ENCODE measurements around the gene EMILIN1. TPM values are rescaled to one million over a fixed set of nuclear protein-coding genes. Genes with fewer than 3 reads are reported as not detected.

The EMILIN1 gene
- total and polyA plus RNA-seq, 10 of the 15 experiments (the other 5 are each of a cell fraction or from before 2014, with no cell fraction given), result 0.01 to 2.3 (median 1.2) TPM; not detected in 2

DNA sequence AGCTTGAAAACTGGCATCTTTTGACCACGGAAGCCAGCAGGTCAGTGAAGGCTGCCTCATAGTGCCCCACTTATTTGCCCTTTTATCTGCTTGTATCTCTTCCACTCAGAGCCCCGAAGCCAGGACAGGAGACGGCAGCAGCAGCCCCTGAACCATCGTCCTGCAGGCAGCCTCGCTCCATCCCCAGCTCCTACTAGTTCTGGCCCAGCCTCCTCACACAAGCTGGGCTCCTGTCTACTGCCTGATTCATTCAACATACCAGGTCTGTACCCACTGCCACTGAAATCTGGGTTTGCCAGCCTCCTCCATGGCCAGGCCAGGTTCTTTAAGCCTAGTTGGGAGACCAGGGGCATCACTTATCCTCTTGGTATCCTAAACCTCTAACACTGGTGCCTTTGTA, 11.0 kb upstream of the EMILIN1 start:
- no peak for FAIRE-seq
- POLR2A ChIA-PET, result interaction anchor here (12.2 kb wide), 1 partner anchor 14 kb away, joined by 139 read pairs; the partner anchor contains the start of gene AGBL5
- H3K9ac ChIP-seq (ENCODE audit: control insufficient read depth, insufficient read depth, low read length), result no peak overlapping the region

More for the DNA sequence above, 11.0 kb upstream of the EMILIN1 start:
- ChIA-PET SMC1A (ENCODE audit: uncharacterized antibody, unreplicated experiment) (no interaction called here), RAD21 (ENCODE audit: unreplicated experiment) (interaction anchor here (1.0 kb wide), 1 partner anchor 17 kb away, joined by 3 read pairs; no protein-coding TSS in a partner anchor), CTCF (interaction anchor here (1.1 to 1.4 kb wide), 2 partner anchors 9 to 17 kb away, joined by 3 read pairs; partner anchors contain the start of gene AGBL5)
- BruUV-seq (replicated peaks), result no TSS peak
- Histone ChIP-seq H3K4me1 (ENCODE audit: control insufficient read depth, insufficient read depth, low read length) (peaks cover 7% of the 10 kb centered on the region), H3K4me2 (ENCODE audit: control insufficient read depth, insufficient read depth) (no peak overlapping the region), H4K20me1 (ENCODE audit: control insufficient read depth, insufficient read depth) (no peaks in the 10 kb centered on the region), H3K9me3 (replicated peaks; ENCODE audit: control insufficient read depth, insufficient read depth, low read length) (no peaks in the 10 kb centered on the region), H3K27me3 (replicated peaks in 1 of 2; ENCODE audit: control insufficient read depth in 2 of 2, insufficient read depth in 2 of 2, low read length in 1 of 2) (no peaks in the 10 kb centered on the region), H3K27ac (ENCODE audit: control insufficient read depth, insufficient read depth) (no peak overlapping the region), H2AFZ (ENCODE audit: control insufficient read depth, low read depth, low read length) (no peak overlapping the region), H3K4me3 (no peak overlapping the region), H3K36me3 (ENCODE audit: control insufficient read depth in 2 of 2, insufficient read depth in 2 of 2, low read length in 1 of 2) (peaks cover 3 to 25% of the 10 kb centered on the region in 2 experiments; a peak in 3 of 4 replicates), H3K79me2 (ENCODE audit: control insufficient read depth, insufficient read depth, low read length) (peaks cover 32% of the 10 kb centered on the region)
- no peak for ATAC-seq
- in situ Hi-C loops (cut with MboI) (no loop called here), intact Hi-C loops (cut with micrococcal nuclease; ENCODE audit: unreplicated experiment) (no loop called here)
- TF ChIP-seq MYB (IDR thresholded peaks at IDR 0.05; ENCODE audit: borderline replicate concordance, low read depth, low read length) (no peak), ZNF592 (IDR thresholded peaks at IDR 0.05) (no peak), ZNF274 (IDR thresholded peaks at IDR 0.05; ENCODE audit: insufficient read depth, insufficient read length) (no peak), SP1 (IDR thresholded peaks at IDR 0.05; ENCODE audit: low read depth, low read length) (no peak), CHD1 (IDR thresholded peaks at IDR 0.05; ENCODE audit: low read depth, low read length) (no peak)
- TF ChIP-seq, protein P1, sequence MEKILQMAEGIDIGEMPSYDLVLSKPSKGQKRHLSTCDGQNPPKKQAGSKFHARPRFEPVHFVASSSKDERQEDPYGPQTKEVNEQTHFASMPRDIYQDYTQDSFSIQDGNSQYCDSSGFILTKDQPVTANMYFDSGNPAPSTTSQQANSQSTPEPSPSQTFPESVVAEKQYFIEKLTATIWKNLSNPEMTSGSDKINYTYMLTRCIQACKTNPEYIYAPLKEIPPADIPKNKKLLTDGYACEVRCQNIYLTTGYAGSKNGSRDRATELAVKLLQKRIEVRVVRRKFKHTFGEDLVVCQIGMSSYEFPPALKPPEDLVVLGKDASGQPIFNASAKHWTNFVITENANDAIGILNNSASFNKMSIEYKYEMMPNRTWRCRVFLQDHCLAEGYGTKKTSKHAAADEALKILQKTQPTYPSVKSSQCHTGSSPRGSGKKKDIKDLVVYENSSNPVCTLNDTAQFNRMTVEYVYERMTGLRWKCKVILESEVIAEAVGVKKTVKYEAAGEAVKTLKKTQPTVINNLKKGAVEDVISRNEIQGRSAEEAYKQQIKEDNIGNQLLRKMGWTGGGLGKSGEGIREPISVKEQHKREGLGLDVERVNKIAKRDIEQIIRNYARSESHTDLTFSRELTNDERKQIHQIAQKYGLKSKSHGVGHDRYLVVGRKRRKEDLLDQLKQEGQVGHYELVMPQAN (conservative IDR thresholded peaks at IDR 0.05), result no peak
- 99% methylated on average over 5 of the region's 5 CpGs for WGBS (ENCODE audit: insufficient coverage, insufficient replicate concordance, low lambda C conversion rate, missing lambda C conversion rate)
- no peak for DNase-seq (ENCODE audit: low read depth, low spot score)

Measured in GM12878 (cell line).